DOHH2 (cell line): ENCODE data around the gene C19orf67.

ENCODE experiments used
- H3F3A ChIP-seq: fragments of 200-600 bp; sonication (generic), shearing (Covaris generic); 2 replicates; pipeline ENCODE4 v1.6.0; 2016; ENCODE audit warnings: antibody characterized with exemption, mild to moderate bottlenecking; ENCODE audit not compliant: control insufficient read depth, insufficient read depth
- H3K27ac ChIP-seq: fragments of 200-600 bp; sonication (generic); 2 replicates; pipeline ENCODE4 v1.5.1; 2014; ENCODE audit warnings: low read depth, mild to moderate bottlenecking, low read length, moderate library complexity
- H3K27me3 ChIP-seq: fragments of 200-600 bp; sonication (generic); 2 replicates; pipeline ENCODE4 v1.6.1; 2014; ENCODE audit warnings: mild to moderate bottlenecking, low read length, mixed read lengths; ENCODE audit not compliant: control insufficient read depth
- H3K36me3 ChIP-seq: fragments of 200-600 bp; sonication (generic); 2 replicates; pipeline ENCODE4 v1.6.1; 2014; ENCODE audit warnings: mild to moderate bottlenecking, low read length, moderate library complexity, mixed read lengths; ENCODE audit not compliant: control insufficient read depth
- H3K4me1 ChIP-seq: fragments of 200-600 bp; sonication (generic); 2 replicates; pipeline ENCODE4 v1.6.1; 2014; ENCODE audit warnings: mild to moderate bottlenecking, low read length, mixed read lengths; ENCODE audit not compliant: control insufficient read depth
- H3K4me2 ChIP-seq: fragments of 200-600 bp; sonication (generic); 2 replicates; pipeline ENCODE4 v1.6.0; 2014; ENCODE audit warnings: mild to moderate bottlenecking, low read length, moderate library complexity
- H3K4me3 ChIP-seq: fragments of 200-600 bp; sonication (generic); 2 replicates; pipeline ENCODE4 v1.5.1; 2014; ENCODE audit warnings: mild to moderate bottlenecking, low read length, mixed read lengths
- H3K79me2 ChIP-seq: fragments of 200-600 bp; sonication (generic); 2 replicates; pipeline ENCODE4 v1.6.1; 2014; ENCODE audit warnings: mild to moderate bottlenecking, low read length, mixed read lengths; ENCODE audit not compliant: control insufficient read depth
- H3K9me2 ChIP-seq: fragments of 200-600 bp; sonication (generic); replicated peaks from 2 replicates; pipeline ENCODE4 v1.6.1; 2014; ENCODE audit warnings: mild to moderate bottlenecking, low read length, mixed read lengths; ENCODE audit not compliant: control insufficient read depth
- H3K9me3 ChIP-seq: fragments of 200-600 bp; sonication (generic); 2 replicates; pipeline ENCODE4 v1.6.1; 2014; ENCODE audit warnings: antibody characterized with exemption, low read length, mixed read lengths; ENCODE audit not compliant: control insufficient read depth, insufficient read depth
- H4K20me1 ChIP-seq: fragments of 200-600 bp; sonication (generic); 2 replicates; pipeline ENCODE4 v1.6.0; 2014; ENCODE audit warnings: low read depth, mild to moderate bottlenecking, antibody characterized with exemption, low read length, moderate library complexity; ENCODE audit not compliant: control insufficient read depth, insufficient read depth
- CTCF ChIP-seq: fragments of 200-600 bp; sonication (generic); IDR thresholded peaks from one replicate; pipeline ENCODE4 v1.5.1; 2014; ENCODE audit warnings: antibody characterized with exemption, mild to moderate bottlenecking, low read depth, low read length; ENCODE audit not compliant: poor library complexity, severe bottlenecking
- EZH2phosphoT487 ChIP-seq: fragments of 200-600 bp; sonication (generic); IDR thresholded peaks from 2 replicates; pipeline ENCODE4 v1.6.1; 2017; ENCODE audit warnings: borderline replicate concordance, mild to moderate bottlenecking, antibody characterized with exemption, low read length, moderate library complexity, mixed read lengths

The C19orf67 gene

GRCh38 chr19:14054099-14054498, 31.5 kb downstream of the C19orf67 start:
- H3K4me1 ChIP-seq: peaks cover 14% of the 10 kb centered on the region
- no peaks in the 10 kb centered on the region for H3K79me2 ChIP-seq
- TF ChIP-seq CTCF (no peak), EZH2phosphoT487 (no peak)
- no peaks in the 10 kb centered on the region for H4K20me1 ChIP-seq
- H3F3A ChIP-seq: no peaks in the 10 kb centered on the region
- no peaks in the 10 kb centered on the region for H3K9me2 ChIP-seq
- H3K27ac ChIP-seq: no peak overlapping the region
- H3K27me3 ChIP-seq: peaks cover 23% of the 10 kb centered on the region
- H3K9me3 ChIP-seq: no peaks in the 10 kb centered on the region
- H3K36me3 ChIP-seq: peaks cover 2% of the 10 kb centered on the region
- H3K4me3 ChIP-seq: no peak overlapping the region
- H3K4me2 ChIP-seq: no peak overlapping the region

GRCh38 chr19:14053500-14053899, 32.1 kb downstream of the C19orf67 start:
- Histone ChIP-seq H3K27ac (no peak overlapping the region), H3K4me1 (peaks cover 8% of the 10 kb centered on the region), H3K9me3 (no peaks in the 10 kb centered on the region), H3K36me3 (peaks cover 7% of the 10 kb centered on the region), H3K4me2 (no peak overlapping the region), H3K4me3 (no peak overlapping the region), H3K9me2 (no peaks in the 10 kb centered on the region), H3F3A (no peaks in the 10 kb centered on the region), H3K27me3 (peaks cover 18% of the 10 kb centered on the region), H3K79me2 (no peaks in the 10 kb centered on the region), H4K20me1 (no peaks in the 10 kb centered on the region)
- TF ChIP-seq CTCF (no peak), EZH2phosphoT487 (no peak)

GRCh38 chr19:14053032-14053431, 32.6 kb downstream of the C19orf67 start:
- H3K4me2 ChIP-seq: no peak overlapping the region
- H3K27me3 ChIP-seq: peaks cover 14% of the 10 kb centered on the region
- no peak overlapping the region for H3K27ac ChIP-seq
- H3F3A ChIP-seq: no peaks in the 10 kb centered on the region
- peaks cover 5% of the 10 kb centered on the region for H3K4me1 ChIP-seq
- TF ChIP-seq CTCF (no peak), EZH2phosphoT487 (no peak)
- H3K9me3 ChIP-seq: peaks cover 3% of the 10 kb centered on the region; the same call in 1 of the 2 replicates
- H4K20me1 ChIP-seq: no peaks in the 10 kb centered on the region
- H3K4me3 ChIP-seq: no peak overlapping the region
- no peaks in the 10 kb centered on the region for H3K9me2 ChIP-seq
- H3K36me3 ChIP-seq: peaks cover 10% of the 10 kb centered on the region
- H3K79me2 ChIP-seq: no peaks in the 10 kb centered on the region
